Smooth muscle cell of the brain vasculature (primary cell): ENCODE results near the gene PSMB1.
A peak's percentile ranks its signal among the peaks of the same experiment; 100 is the strongest.

Experiments used
- DNase-seq: peaks from one replicate; pipeline ENCODE4 v3.0.0-alpha.2; 2012; ENCODE audit warnings: low read depth, low spot score

Gene PSMB1

GRCh38 chr6:170552765-170553533, at the start of gene PSMB1:
TSS of gene PSMB1 (minus strand) at chr6:170553307. CDS start at chr6:170553242, 65 bp downstream.
- peak; percentile 92 for DNase-seq

- no peak for DNase-seq
Observed at GRCh38 chr6:170597278-170597677, 44.2 kb upstream of the PSMB1 start.

- no peak for DNase-seq
Observed at GRCh38 chr6:170596426-170596825, 43.3 kb upstream of the PSMB1 start.

GRCh38 chr6:170590725-170591124, 37.6 kb upstream of the PSMB1 start:
- no peak for DNase-seq

GRCh38 chr6:170584954-170585498, 31.9 kb upstream of the PSMB1 start:
- DNase-seq, result no peak

- peak; percentile 53 for DNase-seq
Observed at GRCh38 chr6:170584181-170584953, 31.3 kb upstream of the PSMB1 start, which contains the start of gene PDCD2. TSS of gene PDCD2 (minus strand) at chr6:170584637. CDS start at chr6:170584581, 56 bp downstream.

GRCh38 chr6:170583756-170584180, 30.7 kb upstream of the PSMB1 start:
- no peak for DNase-seq

GRCh38 chr6:170578909-170579308, 25.8 kb upstream of the PSMB1 start:
- DNase-seq, result no peak

GRCh38 chr6:170575250-170575649, 22.1 kb upstream of the PSMB1 start:
- no peak for DNase-seq

GRCh38 chr6:170572704-170573466, 19.8 kb upstream of the PSMB1 start:
- no peak for DNase-seq

GRCh38 chr6:170564936-170565530, 11.9 kb upstream of the PSMB1 start:
- DNase-seq, result no peak

GRCh38 chr6:170561555-170561954, 8.4 kb upstream of the PSMB1 start:
- DNase-seq, result no peak

GRCh38 chr6:170555305-170555704, 2.2 kb upstream of the PSMB1 start:
- DNase-seq, result no peak

GRCh38 chr6:170554796-170555137, 1.7 kb upstream of the PSMB1 start:
- no peak for DNase-seq

- DNase-seq, result peak; percentile 96
Observed at GRCh38 chr6:170554013-170554795, 1.1 kb upstream of the PSMB1 start, which contains the start of gene TBP. TSS of gene TBP (plus strand) at chr6:170554369. CDS start at chr6:170557030, 2,661 bp downstream.

- DNase-seq, result peak; percentile 7
Observed at GRCh38 chr6:170553534-170554012, 466 bp upstream of the PSMB1 start.

- no peak for DNase-seq
Observed at GRCh38 chr6:170545405-170545804, 7.7 kb downstream of the PSMB1 start.

- no peak for DNase-seq
Observed at GRCh38 chr6:170542031-170542719, 10.9 kb downstream of the PSMB1 start.

- no peak for DNase-seq
Observed at GRCh38 chr6:170537329-170537728, 15.8 kb downstream of the PSMB1 start.

GRCh38 chr6:170536671-170537070, 16.4 kb downstream of the PSMB1 start:
- no peak for DNase-seq
